Measurements from ENCODE around the gene CDKN2B-AS1.

Gene CDKN2B-AS1

DNA sequence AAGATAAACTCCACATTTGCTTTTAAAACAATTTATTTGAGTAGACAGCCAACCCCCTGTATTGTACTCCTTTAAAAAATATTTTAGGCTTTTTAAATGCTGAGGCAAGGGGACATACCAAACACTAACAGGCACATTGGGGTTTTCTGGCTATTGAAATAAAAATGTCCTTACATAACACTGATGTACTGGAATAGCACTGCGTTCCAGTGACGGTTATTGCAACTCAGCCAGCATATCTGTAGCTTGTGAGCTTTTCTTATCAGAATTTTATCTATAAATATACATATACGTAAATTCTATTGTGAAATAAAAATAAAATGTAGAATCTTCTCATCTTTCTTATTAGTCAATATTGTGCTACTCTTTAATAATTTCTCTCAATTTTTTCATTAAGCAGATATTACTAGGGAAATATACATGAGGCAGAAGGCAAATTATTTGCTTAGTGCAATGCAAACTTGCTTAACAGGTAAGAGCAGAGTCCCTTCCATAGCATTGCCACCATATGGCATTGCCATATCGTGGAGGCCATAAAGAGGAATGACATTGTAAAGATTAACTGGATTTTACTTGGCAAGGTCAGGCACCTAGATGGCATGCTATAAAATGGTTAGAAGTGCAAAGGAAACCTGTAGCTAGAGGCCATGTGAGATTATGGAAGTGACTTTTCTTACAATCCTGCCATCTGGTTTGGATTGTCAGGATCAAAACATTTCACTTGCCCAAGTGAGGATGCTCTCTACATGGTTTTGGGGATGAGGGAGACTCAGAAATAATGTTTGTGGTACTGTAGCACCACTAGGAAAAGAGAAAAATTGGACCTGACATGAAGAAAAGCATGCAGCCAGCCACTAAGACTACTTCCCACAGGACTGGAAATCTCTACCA is 109.3 kb downstream of the CDKN2B-AS1 start:
- no peak for DNase-seq (ENCODE audit: extremely low read depth, insufficient read length)
- Histone ChIP-seq H3K4me3 (replicated peaks; ENCODE audit: low read depth, low read length) (no peak overlapping the region), H3K27me3 (replicated peaks; ENCODE audit: control insufficient read depth, insufficient read depth, low read length) (peaks cover 1% of the 10 kb centered on the region; the same call in 1 of the 2 replicates), H3K36me3 (ENCODE audit: control insufficient read depth, insufficient read depth, low read length) (no peaks in the 10 kb centered on the region)
- TF ChIP-seq, protein P1, sequence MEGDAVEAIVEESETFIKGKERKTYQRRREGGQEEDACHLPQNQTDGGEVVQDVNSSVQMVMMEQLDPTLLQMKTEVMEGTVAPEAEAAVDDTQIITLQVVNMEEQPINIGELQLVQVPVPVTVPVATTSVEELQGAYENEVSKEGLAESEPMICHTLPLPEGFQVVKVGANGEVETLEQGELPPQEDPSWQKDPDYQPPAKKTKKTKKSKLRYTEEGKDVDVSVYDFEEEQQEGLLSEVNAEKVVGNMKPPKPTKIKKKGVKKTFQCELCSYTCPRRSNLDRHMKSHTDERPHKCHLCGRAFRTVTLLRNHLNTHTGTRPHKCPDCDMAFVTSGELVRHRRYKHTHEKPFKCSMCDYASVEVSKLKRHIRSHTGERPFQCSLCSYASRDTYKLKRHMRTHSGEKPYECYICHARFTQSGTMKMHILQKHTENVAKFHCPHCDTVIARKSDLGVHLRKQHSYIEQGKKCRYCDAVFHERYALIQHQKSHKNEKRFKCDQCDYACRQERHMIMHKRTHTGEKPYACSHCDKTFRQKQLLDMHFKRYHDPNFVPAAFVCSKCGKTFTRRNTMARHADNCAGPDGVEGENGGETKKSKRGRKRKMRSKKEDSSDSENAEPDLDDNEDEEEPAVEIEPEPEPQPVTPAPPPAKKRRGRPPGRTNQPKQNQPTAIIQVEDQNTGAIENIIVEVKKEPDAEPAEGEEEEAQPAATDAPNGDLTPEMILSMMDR (IDR thresholded peaks at IDR 0.05; ENCODE audit: insufficient read depth, low read length, poor library complexity, severe bottlenecking), result no peak

DNA sequence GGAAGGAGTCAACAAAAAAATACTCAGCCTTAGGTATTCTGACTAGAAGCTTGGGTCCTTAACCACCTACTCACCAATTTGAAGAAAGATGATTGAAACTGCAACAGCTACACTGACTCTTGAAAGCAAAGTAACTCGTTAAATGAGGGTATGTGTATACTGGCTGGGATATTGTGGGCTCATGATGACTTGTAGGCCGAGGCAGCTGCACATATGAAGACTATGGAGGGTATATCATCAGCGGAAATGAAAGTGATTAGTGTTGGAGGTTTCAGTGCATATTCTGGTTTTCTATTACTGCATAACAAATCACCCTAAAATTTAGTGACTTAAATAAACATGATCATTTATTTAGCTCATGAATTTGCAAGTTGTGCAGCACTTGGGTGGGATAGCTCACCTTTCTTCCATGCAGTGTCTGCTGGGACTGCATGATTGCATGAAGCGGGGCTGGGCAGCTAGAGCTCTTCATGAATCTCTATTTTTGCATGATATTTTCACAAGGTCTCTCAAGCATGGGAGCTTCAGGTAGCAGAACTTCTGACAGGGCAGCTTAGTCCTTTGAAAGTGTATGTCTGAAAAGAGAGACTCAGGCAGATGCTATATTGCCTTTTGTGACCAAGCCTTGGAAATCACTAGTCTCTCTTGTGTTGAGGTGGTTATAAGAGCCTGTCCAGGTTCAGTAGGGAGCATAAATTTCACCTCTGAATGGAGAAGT is 110.6 kb downstream of the CDKN2B-AS1 start:
- peak; percentile 50 for DNase-seq (ENCODE audit: extremely low read depth, insufficient read length)
- no peak overlapping the region for H3K4me3 ChIP-seq (replicated peaks; ENCODE audit: low read depth, low read length)
- no peaks in the 10 kb centered on the region for H3K36me3 ChIP-seq (ENCODE audit: control insufficient read depth, insufficient read depth, low read length)
- peaks cover 1% of the 10 kb centered on the region; the same call in 1 of the 2 replicates for H3K27me3 ChIP-seq (replicated peaks; ENCODE audit: control insufficient read depth, insufficient read depth, low read length)
- TF ChIP-seq, protein P1 (IDR thresholded peaks at IDR 0.05; ENCODE audit: insufficient read depth, low read length, poor library complexity, severe bottlenecking), result no peak

DNA sequence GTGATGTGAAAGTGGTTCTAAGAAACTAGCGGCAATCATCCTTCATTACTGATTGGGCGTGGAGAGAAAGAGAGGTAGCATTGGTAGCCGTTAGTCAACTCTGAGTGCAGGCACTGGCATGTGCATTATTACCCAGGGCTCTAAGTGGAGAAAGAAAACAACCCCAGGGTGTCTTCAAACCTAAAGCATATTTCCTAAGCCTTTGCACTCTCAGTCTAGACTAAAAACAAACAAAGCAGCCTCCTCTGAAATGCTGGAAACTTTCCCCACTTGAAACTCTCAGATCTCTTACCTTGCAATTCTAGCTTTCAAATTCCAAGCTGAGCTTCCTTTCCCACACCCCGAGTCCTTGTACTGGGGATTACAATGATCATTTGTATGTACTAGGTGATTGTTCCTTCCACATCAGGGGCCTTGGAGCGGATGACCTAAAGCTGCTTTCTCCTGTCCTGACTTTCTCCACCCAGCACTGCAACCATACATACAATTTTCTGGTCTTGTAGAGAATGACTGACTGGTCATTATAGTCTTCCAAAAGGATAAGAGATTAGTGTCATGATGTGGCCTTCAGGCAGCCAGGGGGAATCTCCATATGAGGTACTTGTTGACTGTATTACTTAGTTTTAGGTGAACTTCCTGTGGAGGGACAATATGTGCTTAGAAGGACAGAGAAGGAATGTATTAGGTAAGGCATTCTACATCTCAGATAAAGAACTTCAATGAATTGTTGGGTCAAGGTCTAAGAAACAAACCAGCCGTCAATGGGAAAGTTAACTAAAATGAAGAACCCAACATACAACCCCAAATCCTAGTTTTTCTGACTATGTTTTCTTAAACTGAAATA is 112.8 kb downstream of the CDKN2B-AS1 start:
- Histone ChIP-seq H3K4me3 (replicated peaks; ENCODE audit: low read depth, low read length) (no peak overlapping the region), H3K27me3 (replicated peaks; ENCODE audit: control insufficient read depth, insufficient read depth, low read length) (peaks cover 1% of the 10 kb centered on the region; the same call in 1 of the 2 replicates), H3K36me3 (ENCODE audit: control insufficient read depth, insufficient read depth, low read length) (no peaks in the 10 kb centered on the region)
- no peak for DNase-seq (ENCODE audit: extremely low read depth, insufficient read length)
- TF ChIP-seq, protein P1 (IDR thresholded peaks at IDR 0.05; ENCODE audit: insufficient read depth, low read length, poor library complexity, severe bottlenecking), result no peak

DNA sequence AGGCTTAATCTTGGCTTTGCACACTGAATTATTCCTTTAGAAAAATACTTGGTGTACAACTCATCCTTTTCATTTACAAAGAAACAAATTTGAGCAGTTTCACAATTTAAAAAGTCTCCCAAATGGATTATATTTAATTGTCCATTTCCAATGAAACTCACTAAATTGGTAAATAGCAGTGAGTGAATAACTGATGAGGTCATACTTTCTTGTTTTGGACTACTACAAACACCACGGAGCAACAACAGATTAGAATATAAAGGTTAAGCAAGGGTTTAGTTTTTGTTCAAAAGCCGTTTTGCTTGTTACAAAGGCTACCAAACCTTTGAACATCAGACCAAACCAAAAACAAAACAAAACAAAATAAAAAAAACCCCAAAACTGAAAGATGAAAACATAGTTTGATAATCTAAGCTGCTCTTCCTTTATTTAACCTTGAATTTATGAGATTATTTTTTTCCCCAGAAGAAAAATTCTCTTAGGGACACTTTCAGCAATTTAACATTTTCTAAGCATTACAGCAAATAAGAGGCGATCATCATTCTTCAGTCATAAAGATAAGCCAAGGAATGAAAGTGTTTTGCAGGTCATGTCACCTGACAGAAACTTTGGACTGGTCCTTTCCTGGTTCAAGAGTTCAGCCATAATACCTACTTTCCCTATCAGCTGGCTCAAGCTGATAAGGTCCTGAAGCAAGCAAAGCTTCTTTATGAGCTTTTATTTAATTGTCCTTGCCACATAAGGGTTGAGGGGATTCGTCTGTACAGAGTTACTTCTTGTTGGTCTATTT is 114.2 kb downstream of the CDKN2B-AS1 start:
- Histone ChIP-seq H3K36me3 (ENCODE audit: control insufficient read depth, insufficient read depth, low read length) (no peaks in the 10 kb centered on the region), H3K27me3 (replicated peaks; ENCODE audit: control insufficient read depth, insufficient read depth, low read length) (no peaks in the 10 kb centered on the region; the same call in 1 of the 2 replicates), H3K4me3 (replicated peaks; ENCODE audit: low read depth, low read length) (no peak overlapping the region)
- TF ChIP-seq, protein P1 (IDR thresholded peaks at IDR 0.05; ENCODE audit: insufficient read depth, low read length, poor library complexity, severe bottlenecking), result no peak
- DNase-seq (ENCODE audit: extremely low read depth, insufficient read length), result no peak
